Islet precursor cell (in vitro differentiated cells): ENCODE results near the gene PLA1A.

Source experiments
- DNase-seq: peaks from one replicate; pipeline ENCODE4 v3.0.0-alpha.2; 2018

The PLA1A gene

DNA sequence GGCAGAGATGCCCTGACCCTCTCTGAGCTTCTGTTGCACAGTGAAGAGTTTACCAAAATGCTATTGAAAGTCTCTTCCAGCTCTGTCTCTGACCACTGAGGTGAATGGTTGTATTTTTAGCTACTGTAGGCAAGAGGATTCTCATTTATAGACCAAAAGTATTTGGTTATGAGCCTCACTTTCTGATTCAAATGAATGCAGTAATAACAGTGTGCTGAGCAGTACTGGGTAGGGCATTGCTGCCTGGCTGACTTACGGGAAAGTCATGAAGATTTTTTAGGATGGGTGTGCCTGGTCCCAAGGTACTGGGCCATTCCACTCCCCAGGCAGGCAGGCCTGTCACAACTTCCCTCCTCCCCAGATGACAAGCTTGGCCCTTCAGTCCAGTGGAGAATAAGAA lies 15.5 kb downstream of the PLA1A start:
- no peak for DNase-seq

DNA sequence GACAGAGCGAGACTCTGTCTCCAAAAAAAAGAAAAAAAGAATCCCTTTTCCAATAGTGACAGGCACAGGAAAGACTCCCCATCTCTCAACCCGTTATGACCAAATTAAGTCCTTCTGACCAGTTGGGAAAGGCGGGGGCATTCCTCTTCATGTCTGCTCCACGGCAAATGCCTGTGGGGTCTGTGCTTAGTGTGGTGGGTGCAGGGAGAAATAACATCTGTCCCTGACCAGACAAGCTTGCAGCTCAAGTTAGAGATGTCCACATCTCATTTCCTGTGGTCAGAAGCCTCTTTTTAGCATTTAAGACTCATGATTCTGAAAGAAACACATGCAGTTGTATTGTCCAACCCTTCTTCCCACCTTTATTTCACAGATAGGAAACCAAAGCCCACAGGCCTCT lies 16.2 kb downstream of the PLA1A start:
- no peak for DNase-seq

DNA sequence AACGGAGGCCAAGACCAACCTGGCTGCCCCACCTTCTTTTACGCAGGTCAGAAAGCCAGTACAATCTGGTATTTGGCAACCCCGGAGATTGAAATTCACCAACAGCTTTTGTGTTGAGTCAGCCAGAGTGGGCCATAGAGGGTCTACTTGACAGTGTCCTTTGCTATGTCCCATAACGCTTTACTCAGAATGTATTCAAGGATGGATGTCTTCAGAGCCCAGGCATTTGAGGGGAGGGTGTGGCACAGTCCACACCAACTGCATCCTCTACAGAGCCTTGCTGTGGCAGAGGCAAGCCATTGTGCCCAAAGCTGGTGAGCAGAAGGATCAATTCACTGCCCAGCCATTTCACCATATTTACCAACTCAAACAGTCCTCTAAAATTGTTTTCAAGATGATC lies 18.4 kb downstream of the PLA1A start:
- DNase-seq: no peak

DNA sequence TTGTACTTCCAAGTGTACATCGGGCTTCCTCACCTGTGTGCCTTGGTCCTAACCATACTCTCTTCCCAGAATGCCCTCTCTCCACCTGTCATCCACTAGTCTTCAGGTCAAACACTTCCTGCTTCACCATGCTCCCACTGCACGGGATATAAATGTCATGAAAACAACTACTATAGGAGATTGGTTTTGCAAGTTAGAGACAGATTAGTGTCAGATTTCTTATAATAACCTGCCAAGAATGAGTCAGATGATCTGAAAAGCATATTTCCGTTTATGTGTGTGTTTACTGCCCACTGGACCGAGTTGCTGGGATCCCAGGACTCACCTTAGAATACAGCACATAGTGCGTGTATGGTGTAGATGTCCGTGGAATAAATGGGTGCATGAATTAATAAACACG lies 21.4 kb downstream of the PLA1A start:
- no peak for DNase-seq

DNA sequence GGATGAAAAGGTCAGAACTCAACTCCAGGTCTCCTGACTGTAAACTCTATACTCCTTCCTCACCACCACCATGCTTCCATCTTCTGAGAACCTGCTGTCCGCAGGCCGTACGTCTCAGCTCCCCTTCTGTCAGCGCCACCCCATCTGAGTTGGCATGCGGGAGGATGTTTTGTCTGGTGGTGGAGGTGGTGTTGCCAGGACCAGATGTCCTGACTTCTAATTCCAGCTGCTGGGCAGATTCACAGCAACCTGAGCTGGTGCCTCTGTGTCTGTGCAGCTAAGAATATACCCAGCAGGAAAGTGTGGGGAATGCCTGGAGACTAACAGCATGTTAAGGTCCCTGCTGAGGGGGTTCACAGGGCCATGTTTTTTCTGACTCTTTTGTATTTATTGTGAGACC lies 23.2 kb downstream of the PLA1A start:
- no peak for DNase-seq

DNA sequence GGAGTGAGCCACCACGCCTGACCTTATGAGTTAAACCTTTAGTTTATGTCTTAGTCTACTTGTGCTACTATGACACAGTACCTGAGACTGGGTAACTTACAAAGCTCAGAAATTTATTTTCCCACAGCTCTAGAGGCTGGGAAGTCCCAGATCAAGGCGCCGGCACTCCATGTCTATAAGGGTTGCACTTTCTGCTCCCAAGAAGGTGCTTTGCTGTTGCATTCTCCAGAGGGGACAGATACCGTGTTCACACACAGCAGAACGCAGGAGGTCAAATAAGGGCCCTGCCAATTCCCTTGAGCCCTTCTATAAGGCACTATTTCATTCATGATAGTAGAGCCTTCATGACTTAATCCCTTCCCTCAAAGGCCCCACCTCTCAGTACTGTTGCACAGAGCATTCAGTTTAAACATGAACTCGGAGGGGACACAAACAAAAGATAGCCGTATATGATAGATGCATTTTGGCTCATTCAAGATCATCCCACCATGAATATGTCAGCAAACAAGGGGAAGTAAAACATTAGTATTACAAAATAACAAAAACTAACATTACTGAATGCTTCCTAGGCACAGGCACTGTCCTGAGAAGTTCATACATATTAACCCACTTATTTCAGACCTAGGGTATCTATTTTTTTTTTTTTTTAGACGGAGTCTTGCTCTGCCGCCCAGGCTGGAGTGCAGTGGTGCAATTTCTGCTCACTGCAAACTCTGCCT lies 26.5 kb downstream of the PLA1A start:
- no peak for DNase-seq

DNA sequence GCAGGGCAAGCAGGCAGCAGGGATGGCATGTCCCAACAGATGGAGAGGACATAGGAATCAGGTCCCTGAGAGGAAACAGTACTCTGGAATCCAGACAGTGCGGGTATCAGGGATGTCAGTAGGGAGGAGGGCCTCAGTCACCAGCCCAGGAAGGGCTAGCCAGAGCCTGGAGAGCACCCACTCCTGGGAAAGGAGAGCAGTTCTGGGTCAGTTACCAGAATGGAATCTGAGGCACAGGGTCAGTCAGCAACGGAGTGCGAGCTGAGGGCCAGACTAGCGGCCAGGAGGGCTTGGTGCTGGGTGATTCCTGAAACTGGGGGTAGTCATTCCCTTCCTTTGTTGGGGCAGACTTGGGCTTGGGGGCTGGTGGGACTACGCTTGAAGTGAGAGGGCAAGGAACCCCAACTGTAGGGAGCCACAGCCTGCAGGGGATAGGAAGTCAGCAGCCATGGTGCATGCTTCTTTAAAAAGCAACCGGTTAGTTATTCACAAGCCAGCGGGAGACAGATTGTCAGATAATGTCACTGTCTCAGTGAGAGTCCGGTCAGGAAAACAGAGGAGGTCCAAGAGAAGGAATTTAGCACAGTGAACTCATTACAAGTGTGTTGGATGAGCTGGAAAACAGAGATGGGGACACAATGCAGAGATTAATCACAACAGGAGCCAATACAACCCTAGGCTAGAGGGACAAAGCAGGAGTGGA lies 27.9 kb downstream of the PLA1A start:
- no peak for DNase-seq

DNA sequence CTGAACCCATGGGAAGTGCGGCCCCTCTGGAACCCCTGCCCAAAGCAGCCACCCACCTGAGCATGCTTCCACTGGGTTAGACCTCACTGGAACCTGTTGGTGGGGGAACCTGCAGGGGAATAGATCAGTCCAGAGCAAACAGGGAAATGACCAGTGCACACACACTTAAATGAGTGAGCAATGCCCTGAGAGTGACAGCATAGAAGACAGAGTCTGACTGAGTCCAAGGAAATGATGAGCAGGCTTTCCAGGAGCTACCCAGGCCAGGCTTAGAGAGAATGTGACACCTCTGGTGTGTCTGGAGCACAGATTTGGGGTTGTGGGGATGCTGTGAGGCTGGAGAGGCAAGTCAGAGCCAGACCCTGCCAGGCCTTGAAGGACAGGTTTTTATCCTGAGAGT lies 28.5 kb downstream of the PLA1A start:
- no peak for DNase-seq

DNA sequence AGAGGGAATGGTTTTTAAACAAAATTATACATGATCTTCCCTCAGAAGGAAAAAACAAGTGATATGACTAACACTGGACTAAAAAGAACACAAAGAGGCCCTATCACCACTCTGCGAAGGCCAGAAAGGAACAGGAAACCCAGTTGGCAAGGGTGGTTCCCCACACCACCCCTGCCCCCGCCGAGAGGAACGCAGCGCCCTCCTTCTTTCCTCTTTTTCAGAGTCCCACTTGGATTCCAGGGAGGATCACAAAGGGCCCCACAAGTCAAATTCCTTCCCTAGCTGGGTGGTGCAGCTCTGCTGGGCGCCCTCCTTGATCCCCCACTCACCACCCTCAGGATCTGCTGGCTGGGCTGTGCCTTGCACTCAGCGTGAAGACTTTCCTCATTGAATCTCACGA lies 29.8 kb downstream of the PLA1A start:
- DNase-seq: no peak

DNA sequence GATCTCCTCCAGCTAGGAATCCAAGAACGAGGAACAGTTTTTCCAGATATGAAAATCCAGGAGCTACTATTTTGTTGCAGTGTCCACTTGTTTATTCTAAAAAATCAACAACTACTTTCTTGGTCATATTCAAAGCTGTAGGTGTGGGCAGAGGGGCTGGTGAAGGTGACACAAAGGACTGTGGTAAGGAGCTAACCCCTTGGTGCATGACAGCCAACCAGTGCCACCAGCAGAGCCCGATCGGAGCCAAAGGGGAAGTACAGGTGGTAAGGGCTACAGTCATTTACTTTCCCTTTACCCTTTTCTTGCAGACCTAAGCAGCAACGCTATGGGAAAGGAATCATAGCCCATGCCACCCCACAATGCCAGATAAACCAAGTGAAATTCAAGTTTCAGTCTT lies 30.7 kb downstream of the PLA1A start:
- DNase-seq: no peak

DNA sequence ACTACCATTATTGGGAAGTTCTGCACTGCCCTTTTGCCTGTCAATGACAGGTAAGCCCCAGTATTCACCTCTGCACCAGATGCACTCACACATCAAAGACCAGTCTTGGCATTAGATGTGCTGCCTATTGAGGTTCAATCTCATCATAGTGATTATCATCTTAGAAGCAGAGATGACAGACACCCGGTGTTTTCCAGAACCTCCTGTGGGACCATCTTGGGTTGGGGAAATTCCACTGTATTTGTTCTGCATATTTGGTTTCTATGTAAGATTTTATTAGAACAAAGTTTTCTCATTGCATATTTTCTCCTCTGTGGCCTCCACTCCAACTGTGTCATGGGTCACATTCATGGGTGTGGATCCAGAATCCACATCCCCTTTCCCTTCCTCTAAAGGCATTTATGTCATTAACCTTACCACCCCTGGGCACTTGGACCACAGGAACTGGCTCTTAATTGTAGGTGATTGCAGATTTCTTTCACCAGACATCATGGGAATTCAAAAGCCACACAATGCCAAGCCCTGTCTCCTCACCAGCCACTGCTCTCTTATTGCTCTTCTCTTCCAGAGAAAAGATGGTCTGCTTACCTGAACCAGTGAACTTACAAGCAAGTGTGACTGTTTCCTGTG lies 31.2 kb downstream of the PLA1A start:
- DNase-seq: peak; percentile 60

DNA sequence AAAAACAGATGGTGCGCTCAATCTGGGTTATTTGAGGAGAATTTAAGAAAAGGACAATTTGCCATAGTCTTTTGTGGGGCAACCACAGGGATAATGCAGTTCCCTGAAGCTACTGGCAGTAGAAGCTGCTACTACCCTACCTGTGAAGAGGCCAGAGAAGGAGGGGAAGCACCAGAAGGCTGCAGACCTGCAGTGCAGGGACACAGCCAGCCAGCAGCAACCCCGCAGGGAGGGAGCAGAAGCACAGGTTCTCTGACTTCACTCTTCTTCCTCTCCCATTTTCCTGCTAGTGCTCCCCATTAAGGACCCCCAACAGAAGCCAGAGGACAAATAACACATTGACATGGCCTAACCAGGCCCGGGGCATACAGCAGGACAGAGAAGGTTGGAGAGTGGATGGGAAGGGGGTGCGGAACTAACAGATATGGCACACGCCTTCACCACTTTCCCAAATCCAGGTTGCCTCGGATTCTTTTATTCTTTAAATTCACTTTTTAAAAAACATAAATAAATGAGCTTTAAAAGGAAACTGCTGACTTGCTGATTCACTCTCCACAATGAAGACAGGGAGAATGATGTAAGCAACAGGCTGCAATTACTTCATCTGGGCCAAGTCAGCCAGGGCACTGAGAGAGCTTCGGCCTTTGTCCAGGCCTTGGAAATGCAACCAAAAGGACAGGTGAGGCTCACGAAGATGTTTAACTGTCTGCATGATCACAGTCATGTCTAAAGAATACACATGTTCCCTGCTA lies 32.6 kb downstream of the PLA1A start:
- peak; percentile 58 for DNase-seq

DNA sequence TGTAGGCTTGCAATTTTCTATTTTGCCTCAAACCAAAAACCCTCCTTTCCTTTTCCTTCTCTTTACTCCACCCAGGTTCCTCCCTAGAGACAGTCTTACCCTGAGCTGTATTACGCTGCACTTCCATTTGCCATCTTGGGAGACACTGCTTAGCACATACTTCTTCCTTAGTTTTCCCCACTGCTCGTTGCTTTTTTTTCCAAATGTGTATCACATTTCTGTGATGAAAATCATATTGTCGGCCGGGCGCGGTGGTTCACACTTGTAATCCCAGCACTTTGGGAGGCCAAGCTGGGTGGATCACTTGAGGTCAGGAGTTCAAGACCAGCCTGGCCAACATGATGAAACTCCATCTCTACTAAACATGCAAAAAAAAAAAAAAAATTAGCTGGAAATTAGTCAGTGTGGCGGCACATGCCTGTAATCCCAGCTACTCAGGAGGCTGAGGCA lies 33.2 kb downstream of the PLA1A start:
- DNase-seq: no peak

DNA sequence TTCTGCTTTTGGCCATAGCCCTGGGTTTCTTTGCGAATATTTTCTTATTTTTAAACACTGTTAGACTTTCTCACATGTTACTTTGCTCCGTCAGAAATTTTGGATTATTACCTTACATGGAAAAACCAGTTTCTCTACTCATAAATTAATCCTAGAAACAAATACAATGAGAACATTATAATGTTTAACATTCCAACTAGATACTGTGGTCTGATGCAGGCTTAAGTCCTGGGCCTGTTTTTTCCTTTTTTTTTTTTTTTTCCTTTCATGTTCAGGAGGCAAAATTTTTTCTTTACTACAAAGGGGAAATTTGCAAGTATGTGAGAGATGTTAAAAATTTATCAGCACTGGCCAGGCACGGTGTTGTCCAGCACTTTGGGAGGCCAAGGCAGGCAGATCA lies 33.8 kb downstream of the PLA1A start:
- DNase-seq: peak; percentile 45

DNA sequence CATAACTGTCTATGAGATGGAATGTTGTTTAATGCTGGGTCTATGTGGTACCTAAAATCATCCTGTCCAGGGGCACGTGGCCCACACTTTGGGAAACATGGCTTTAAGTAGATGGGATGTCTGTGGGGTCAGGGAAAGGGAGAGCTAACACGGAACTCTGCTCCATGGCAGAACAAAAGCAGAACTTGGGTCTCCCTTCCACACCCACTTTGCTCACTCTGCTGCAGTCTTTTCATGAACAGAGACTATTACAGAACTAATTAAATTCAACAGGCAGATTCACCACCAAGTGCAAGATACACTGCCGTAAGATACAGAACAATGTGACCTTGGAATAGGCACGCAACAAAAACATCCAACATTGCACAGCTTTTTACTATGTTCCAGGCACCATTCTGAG lies 34.5 kb downstream of the PLA1A start:
- peak; percentile 23 for DNase-seq

DNA sequence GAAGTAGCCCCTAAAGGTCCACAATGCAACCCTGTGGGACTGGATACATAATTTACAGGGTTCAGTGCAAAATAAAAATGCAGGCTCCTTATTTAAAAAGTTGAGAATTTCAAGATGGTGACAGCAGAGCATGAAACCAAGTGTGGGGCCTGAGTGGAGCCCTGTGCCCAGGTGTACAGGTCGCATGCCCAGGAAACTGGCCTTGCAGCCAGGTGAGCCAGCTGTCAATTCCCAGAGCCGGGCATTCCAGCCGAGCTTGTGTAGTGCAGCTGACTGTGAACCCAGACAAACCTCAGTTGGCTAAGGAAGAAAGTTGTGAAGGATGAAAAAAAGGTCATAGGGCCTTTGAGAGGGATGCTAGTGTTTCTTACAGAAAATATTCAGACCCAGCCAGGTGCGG lies 35.1 kb downstream of the PLA1A start:
- DNase-seq: peak; percentile 47

DNA sequence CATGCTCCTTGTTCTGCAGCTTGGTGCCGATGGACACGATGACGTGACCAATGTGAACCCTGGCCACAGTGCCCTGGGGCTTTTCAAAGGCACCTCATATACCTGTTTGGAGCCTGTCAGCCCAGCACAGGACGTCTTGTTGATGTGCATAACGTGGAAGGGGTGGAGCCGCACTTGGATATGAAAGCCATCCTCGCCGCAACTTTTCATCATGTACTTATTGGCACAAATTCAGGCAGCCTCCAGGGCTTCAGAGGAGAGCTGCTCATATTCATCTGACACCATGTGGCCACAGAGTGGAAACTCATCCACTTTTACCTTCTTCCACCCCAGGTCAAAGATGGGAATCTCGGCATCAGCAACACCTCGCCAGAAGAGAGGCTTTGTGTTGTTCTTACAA lies 38.0 kb downstream of the PLA1A start:
- peak; percentile 33 for DNase-seq

DNA sequence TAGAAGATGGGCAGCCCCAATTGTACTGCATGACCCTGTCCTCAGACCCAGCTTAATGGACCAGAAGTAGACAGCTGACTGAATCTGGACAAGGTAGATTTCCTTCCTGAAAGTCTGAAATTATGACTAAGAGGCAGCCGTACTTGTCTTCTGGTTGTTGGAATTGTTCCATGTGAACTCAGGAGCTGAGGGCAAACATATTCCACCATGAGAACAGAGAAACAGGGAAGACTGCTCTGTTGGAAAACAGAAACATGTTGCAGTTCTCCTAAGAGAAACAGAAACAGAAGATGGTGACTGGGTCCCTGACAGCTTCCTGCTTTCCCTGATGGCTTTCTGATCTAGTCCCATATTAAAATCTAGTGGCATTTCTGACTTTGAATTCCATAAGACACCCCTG lies 38.6 kb downstream of the PLA1A start:
- no peak for DNase-seq

DNA sequence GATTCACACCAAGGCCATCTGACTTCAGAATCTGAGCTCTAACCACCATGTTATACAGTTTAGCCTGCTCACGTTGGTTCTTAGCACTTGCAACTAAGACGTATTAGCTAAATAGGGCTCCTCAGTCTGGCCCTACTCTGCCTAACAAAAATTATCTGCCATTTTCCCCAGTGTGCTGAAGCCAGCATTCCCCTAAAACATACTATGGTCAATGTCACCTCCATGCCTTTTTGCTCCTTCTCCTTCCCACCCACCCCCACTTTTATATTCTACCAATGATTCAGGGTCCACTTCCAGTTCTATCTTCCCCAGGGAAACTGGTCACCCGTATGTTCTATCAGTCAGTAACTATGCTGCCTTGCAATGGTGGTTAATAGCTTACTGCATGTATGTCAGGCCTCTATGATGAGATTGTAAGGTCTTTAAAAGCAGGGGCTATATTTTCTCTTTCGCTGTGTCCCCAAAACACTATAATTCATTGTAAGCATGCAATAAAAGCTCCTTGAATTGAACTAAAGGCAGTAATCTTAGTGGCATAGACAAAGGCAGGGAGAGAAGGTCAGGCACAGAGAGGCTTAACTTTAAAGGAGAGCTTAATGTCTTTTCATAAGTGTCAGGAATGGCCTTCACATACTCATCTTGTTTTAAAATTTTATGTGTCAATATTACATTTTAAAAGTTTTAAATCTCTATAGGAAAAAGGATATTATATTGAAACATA lies 39.4 kb downstream of the PLA1A start:
- no peak for DNase-seq

DNA sequence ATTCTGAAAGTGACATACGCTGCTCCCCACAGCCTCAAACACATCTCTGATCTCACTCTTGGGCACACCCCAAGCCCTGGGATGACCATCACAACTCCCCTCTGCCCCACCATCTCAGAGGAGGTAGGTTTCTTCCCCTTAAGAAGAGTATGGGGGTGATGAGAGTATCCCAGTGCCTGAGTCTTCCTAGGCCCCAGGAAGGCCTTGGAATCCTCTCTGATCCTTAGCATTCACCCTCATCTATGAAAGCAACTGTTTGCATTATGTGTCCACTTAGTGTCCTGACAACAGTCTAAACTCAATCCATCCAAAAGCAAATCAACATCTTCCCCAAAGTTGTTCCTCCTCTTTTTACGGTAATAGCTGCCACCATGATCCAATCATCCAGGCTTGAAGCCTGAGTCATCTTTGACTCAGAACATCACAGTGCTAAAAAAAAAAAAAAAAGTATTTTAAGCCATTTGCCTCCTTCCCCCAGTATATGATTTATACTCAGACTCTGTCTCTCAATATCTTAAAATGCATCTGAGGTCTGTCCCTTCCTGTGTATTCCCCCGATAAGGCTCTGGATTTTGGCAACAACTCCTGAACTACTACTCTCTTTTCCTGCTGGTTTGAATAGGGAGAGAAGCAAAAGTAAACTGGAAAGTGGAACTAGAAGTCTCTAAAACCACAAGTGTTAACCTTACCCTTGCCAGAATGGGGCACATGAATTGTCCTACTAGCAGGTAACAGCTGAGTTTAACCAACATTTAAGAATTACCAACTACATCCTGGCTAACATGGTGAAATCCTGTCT lies 40.2 kb downstream of the PLA1A start:
- no peak for DNase-seq

DNA sequence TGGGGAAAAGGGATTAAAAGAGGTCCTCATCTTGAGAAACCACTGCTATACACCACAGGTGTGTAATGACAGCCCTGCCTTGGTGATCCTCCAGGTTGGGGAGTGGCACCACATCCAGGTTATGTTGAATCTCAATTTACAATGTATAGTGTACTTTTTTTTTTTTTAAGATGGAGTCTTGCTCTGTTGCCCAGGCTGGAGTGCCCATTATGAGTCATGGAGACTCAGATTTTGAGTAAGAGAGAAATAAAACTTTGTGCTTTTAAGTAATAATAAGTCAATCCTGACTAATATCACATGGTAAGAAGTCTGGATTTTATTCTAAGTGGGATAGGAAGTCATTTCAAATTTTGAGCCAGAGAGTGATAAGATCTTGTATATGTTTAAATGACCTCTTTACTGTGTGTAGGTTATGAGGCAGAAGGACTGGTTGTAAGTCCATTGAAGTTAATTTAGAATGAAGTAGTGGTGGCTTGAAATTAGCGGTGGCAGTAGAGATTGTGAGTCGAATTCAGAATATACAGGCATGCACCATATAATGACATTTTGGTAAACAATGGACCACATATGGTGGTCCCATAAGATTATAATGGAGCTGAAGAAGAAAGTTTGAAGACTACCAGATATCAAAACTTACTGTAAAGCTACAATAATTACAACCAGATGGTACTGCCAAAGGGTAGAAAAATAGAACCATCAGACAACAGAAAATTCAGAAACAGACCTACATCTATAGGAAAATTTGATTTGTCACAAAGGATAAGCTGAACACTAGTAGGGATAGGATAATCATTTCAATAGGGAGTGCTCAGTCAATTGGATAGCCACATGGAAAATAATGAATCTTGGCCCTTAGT lies 42.0 kb downstream of the PLA1A start:
- no peak for DNase-seq
